GM12878 (cell line): ENCODE data around the gene ABHD3. TPM values are rescaled to one million over a fixed set of nuclear protein-coding genes. Genes with fewer than 3 reads are reported as not detected.
A peak's percentile ranks its signal among the peaks of the same experiment; 100 is the strongest.

Experiments
- BCL11A ChIP-seq: IDR thresholded peaks from 2 replicates; pipeline ENCODE4 v1.6.1; 2011; ENCODE audit warnings: low read depth, low read length
- CREM ChIP-seq: IDR thresholded peaks from 2 replicates; pipeline ENCODE4 v1.6.1; 2014; ENCODE audit warnings: antibody characterized with exemption, low read depth
- EZH2 ChIP-seq: IDR thresholded peaks from 2 replicates; pipeline ENCODE4 v1.6.1; 2012; ENCODE audit warnings: low read depth, mild to moderate bottlenecking, control low read depth, inconsistent platforms, low read length, borderline replicate concordance; ENCODE audit not compliant: control insufficient read depth
- HDAC2 ChIP-seq: fragments of 200-600 bp; sonication (generic); IDR thresholded peaks from 2 replicates; pipeline ENCODE4 v1.6.1; 2017
- IRF4 ChIP-seq: IDR thresholded peaks from 2 replicates; pipeline ENCODE4 v1.6.1; 2011; ENCODE audit warnings: low read depth, low read length
- LARP7 ChIP-seq: fragments of 450-650 bp; IDR thresholded peaks from 2 replicates; pipeline ENCODE4 v1.6.1; 2017; ENCODE audit warnings: mild to moderate bottlenecking
- MLLT1 ChIP-seq: fragments of 450-650 bp; IDR thresholded peaks from 2 replicates; pipeline ENCODE4 v1.6.1; 2016; ENCODE audit warnings: mild to moderate bottlenecking
- MYC ChIP-seq: IDR thresholded peaks from 2 replicates; pipeline ENCODE4 v1.6.1; 2011; ENCODE audit warnings: mild to moderate bottlenecking, low read length, moderate library complexity, inconsistent platforms; ENCODE audit not compliant: insufficient read depth, insufficient replicate concordance, insufficient read length, severe bottlenecking
- NR2C2 ChIP-seq: IDR thresholded peaks from 2 replicates; pipeline ENCODE4 v1.6.1; 2011; ENCODE audit warnings: borderline replicate concordance, low read depth; ENCODE audit not compliant: control insufficient read depth, insufficient read length
- PKNOX1 ChIP-seq: fragments of 450-650 bp; IDR thresholded peaks from 2 replicates; pipeline ENCODE4 v1.6.1; 2016; ENCODE audit warnings: mild to moderate bottlenecking
- RB1 ChIP-seq: fragments of 450-650 bp; formaldehyde crosslinking; IDR thresholded peaks from 2 replicates; pipeline ENCODE4 v1.6.1; 2017; ENCODE audit warnings: mild to moderate bottlenecking, borderline replicate concordance
- RELA ChIP-seq: fragments of 450-650 bp; IDR thresholded peaks from 2 replicates; pipeline ENCODE4 v1.8.0; 2014; ENCODE audit warnings: borderline replicate concordance; ENCODE audit not compliant: partially characterized antibody
- SMAD1 ChIP-seq: fragments of 450-650 bp; IDR thresholded peaks from 2 replicates; pipeline ENCODE4 v1.6.1; 2018; ENCODE audit warnings: mild to moderate bottlenecking, low read depth; ENCODE audit not compliant: partially characterized antibody
- USF2 ChIP-seq: IDR thresholded peaks from 2 replicates; pipeline ENCODE4 v1.6.1; 2011; ENCODE audit warnings: low read depth, low read length, improper control_type of control experiment, borderline replicate concordance
- ZBTB4 ChIP-seq: fragments of 450-650 bp; formaldehyde crosslinking; IDR thresholded peaks from 2 replicates; pipeline ENCODE4 v1.4.0; 2022; ENCODE audit warnings: mild to moderate bottlenecking, moderate library complexity
- polyA plus RNA-seq, 11 experiments: library from polyadenylated mRNA; depleted of rRNA in 4 of 11; unstranded in 6 of 11; stranded (reverse) in 5 of 11; fragments of >200 nt; fragmentation: Nextera tagmentation in 4 of 11; fragmentation: Illumina TruSeq in 1 of 11; extraction: Ambion mirVana in 4 of 11; extraction: Trizol in 1 of 11; gene quantifications; 1 replicate in 1 of 11; 2 replicates in 10 of 11; pipeline versions ENCODE4 v1.2.1 to v1.2.3, GENCODE V29; 2011 to 2016; ENCODE audit warnings: inconsistent platforms in 2 of 11, missing spikeins in 2 of 11, low read depth in 1 of 11
- total RNA-seq, 4 experiments: library from RNA; depleted of rRNA in 3 of 4; stranded (reverse); fragments of >200 nt in 3 of 4; fragmentation: Illumina TruSeq in 1 of 4; extraction: Trizol in 1 of 4; gene quantifications; 2 replicates each; pipeline versions ENCODE4 v1.2.1 to v1.2.3, GENCODE V29; 2013 to 2021
- TF ChIP-seq, protein P1 (sequence below): IDR thresholded peaks from 2 replicates; pipeline ENCODE4 v1.6.1; 2012; ENCODE audit warnings: mild to moderate bottlenecking, low read depth, low read length
- TF ChIP-seq, protein P2 (sequence below): fragments of 450-650 bp; IDR thresholded peaks from 2 replicates; pipeline ENCODE4 v1.6.1; 2017; ENCODE audit warnings: low read depth, mild to moderate bottlenecking, moderate library complexity

Gene ABHD3
- total and polyA plus RNA-seq, 10 of the 15 experiments (the other 5 are each of a cell fraction or from before 2014, with no cell fraction given): 4.9 to 49.8 (median 18.3) TPM

- TF ChIP-seq MLLT1 (no peak), PKNOX1 (peak; percentile 45; the same call in 1 of the 2 replicates), CREM (no peak), EZH2 (no peak), BCL11A (no peak), ZBTB4 (no peak), USF2 (no peak), SMAD1 (no peak), HDAC2 (no peak), LARP7 (no peak), RB1 (no peak), IRF4 (no peak), RELA (no peak), NR2C2 (no peak), MYC (no peak)
- TF ChIP-seq, protein P1, sequence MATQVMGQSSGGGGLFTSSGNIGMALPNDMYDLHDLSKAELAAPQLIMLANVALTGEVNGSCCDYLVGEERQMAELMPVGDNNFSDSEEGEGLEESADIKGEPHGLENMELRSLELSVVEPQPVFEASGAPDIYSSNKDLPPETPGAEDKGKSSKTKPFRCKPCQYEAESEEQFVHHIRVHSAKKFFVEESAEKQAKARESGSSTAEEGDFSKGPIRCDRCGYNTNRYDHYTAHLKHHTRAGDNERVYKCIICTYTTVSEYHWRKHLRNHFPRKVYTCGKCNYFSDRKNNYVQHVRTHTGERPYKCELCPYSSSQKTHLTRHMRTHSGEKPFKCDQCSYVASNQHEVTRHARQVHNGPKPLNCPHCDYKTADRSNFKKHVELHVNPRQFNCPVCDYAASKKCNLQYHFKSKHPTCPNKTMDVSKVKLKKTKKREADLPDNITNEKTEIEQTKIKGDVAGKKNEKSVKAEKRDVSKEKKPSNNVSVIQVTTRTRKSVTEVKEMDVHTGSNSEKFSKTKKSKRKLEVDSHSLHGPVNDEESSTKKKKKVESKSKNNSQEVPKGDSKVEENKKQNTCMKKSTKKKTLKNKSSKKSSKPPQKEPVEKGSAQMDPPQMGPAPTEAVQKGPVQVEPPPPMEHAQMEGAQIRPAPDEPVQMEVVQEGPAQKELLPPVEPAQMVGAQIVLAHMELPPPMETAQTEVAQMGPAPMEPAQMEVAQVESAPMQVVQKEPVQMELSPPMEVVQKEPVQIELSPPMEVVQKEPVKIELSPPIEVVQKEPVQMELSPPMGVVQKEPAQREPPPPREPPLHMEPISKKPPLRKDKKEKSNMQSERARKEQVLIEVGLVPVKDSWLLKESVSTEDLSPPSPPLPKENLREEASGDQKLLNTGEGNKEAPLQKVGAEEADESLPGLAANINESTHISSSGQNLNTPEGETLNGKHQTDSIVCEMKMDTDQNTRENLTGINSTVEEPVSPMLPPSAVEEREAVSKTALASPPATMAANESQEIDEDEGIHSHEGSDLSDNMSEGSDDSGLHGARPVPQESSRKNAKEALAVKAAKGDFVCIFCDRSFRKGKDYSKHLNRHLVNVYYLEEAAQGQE: no peak
- TF ChIP-seq, protein P2, sequence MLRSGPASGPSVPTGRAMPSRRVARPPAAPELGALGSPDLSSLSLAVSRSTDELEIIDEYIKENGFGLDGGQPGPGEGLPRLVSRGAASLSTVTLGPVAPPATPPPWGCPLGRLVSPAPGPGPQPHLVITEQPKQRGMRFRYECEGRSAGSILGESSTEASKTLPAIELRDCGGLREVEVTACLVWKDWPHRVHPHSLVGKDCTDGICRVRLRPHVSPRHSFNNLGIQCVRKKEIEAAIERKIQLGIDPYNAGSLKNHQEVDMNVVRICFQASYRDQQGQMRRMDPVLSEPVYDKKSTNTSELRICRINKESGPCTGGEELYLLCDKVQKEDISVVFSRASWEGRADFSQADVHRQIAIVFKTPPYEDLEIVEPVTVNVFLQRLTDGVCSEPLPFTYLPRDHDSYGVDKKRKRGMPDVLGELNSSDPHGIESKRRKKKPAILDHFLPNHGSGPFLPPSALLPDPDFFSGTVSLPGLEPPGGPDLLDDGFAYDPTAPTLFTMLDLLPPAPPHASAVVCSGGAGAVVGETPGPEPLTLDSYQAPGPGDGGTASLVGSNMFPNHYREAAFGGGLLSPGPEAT: no peak
These were observed 36.2 kb upstream of the ABHD3 start, which contains the start of gene MIB1 (continued) for GRCh38 chr18:21740538-21741311.
